Measurements from ENCODE around the gene TMPRSS15.

DNA sequence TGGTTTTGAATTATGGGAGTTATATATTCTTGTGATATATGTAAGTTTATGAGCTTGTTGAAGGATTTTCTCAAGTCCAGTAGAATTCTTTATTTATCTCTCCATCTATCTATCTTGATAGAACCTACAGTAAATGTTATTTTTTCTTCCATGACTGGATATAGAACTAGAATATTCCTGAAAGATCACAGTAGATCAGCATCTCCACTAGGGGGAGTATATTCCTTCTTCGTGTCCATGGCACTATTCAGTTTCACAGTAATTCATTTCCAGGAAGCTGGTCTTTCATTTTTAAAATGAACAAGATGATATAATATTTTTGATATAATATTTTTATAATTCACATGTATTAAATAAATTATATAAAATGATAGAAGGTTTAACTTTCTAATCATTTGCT lies 18.8 kb downstream of the TMPRSS15 start:
- TF ChIP-seq EP300 (IDR thresholded peaks at IDR 0.05) (no peak), POLR2A (IDR thresholded peaks at IDR 0.05) (no peak)
- TF ChIP-seq, protein P1, sequence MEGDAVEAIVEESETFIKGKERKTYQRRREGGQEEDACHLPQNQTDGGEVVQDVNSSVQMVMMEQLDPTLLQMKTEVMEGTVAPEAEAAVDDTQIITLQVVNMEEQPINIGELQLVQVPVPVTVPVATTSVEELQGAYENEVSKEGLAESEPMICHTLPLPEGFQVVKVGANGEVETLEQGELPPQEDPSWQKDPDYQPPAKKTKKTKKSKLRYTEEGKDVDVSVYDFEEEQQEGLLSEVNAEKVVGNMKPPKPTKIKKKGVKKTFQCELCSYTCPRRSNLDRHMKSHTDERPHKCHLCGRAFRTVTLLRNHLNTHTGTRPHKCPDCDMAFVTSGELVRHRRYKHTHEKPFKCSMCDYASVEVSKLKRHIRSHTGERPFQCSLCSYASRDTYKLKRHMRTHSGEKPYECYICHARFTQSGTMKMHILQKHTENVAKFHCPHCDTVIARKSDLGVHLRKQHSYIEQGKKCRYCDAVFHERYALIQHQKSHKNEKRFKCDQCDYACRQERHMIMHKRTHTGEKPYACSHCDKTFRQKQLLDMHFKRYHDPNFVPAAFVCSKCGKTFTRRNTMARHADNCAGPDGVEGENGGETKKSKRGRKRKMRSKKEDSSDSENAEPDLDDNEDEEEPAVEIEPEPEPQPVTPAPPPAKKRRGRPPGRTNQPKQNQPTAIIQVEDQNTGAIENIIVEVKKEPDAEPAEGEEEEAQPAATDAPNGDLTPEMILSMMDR (IDR thresholded peaks at IDR 0.05): peak in 1 of 2 donors; percentile 32
